Sciatic nerve (tissue), 2 donors: ENCODE data around the gene HEPACAM2. TPM values are rescaled to one million over a fixed set of nuclear protein-coding genes. Genes with fewer than 3 reads are reported as not detected.

Source experiments
- ATAC-seq: fragments of 200-7000 bp; cut with Tn5 transposase; one replicate; pipeline ENCODE4 v1.9.1; 2020; ENCODE audit warnings: mild to moderate bottlenecking, moderate library complexity
- DNase-seq: peaks from one replicate; pipeline ENCODE4 v3.0.0-alpha.2; 2020; ENCODE audit warnings: low spot score
- intact Hi-C: fragments of 100-400 bp; cut with DNase I; formaldehyde crosslinking; loops from one replicate; pipeline ENCODE4 v1.14.2; 2022
- total RNA-seq: library from RNA; stranded (reverse); fragmentation: NEBNext Ultra II Directional; extraction: Animal tissue kit (Norgen Biotek cat#: 25700); gene quantifications from one replicate; pipeline ENCODE4 v1.2.1, GENCODE V29; 2021
- donor health status: DM: no; HTN: no; CAD: no.
- donor health status: DM: no; HTN: no; CAD: no.

The HEPACAM2 gene
- 0.49 TPM for total RNA-seq

- ATAC-seq = no peak
- intact Hi-C loops = no loop called here
- no peak for DNase-seq
Measured at GRCh38 chr7:93226310-93226709, at the start of gene HEPACAM2. HEPACAM2 (minus strand) TSS chr7:93226469.

DNA sequence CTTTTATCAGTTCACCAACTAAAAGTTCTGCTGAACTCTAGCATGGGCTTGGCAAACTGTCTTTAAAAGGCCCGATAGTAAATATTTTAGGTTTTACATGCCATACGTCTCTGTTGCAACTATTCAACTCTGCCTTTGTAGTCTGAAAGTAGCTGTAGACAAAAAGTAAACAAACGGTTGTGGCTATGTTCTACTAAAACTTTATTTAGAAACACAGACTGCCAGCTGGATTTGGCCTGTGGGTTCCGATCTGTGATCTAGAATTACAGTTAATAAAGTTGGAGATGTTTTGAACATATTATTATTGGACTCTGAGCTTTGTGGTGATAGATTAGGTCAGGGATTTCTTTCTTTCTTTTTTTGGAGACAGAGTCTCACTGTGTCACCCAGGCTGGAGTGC, 39.0 kb upstream of the HEPACAM2 start:
- intact Hi-C loops = no loop called here
- DNase-seq (no peak), ATAC-seq (no peak)

DNA sequence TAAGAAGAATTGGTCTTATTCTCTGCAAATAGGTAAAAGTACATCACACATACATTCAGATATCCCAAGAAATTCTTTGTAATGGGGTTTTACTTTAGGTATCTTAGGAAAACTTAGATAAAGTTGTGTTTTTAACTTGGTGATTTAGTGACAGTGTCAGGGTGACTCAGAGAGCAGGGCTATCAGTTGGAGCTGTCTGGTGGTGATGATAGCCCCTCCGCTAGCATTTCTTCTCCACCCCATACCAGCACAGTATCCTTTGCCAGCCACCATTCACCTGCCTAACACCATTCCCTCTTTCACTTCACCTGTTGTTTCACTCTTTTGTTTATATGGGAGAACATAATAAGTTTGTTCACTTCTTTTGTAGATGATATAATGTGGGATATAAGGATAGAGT, 36.3 kb upstream of the HEPACAM2 start:
- intact Hi-C loops = no loop called here
- no peak for DNase-seq
- no peak for ATAC-seq

- ATAC-seq = no peak
- no peak for DNase-seq
- intact Hi-C loops = no loop called here
Measured at GRCh38 chr7:93258661-93259060, 32.4 kb upstream of the HEPACAM2 start.

DNA sequence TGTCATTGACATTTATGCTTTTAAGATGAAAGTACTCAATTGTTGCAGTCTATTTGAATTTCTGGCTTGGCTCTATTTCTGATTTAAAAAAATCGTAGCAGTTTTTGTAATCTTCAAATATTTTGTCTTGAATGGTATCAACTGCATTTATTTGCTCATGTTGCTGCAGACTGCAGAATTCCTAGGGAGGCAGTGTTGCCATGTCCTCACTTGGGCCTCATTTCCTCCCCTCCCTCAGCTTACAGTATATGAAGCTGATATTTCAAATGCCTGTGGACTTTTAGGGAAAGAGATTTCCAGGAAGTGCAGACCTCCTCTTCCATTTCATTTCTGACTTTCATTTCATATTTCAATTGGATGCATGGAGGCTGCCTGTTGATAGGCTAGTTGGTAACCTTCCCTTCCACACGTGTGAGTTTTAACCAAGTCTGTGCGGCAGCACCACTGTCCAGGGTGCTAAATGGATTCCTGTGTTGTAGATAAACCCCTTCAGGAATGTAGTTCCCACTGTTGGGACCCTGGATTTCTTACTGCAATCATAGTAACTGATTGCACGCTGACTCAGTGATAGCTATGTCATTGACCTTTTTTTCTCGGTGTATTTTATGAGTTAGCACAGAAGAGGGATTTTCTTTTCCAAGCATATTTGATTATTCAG, 23.4 kb upstream of the HEPACAM2 start:
- intact Hi-C loops = no loop called here
- DNase-seq (no peak), ATAC-seq (no peak)

GRCh38 chr7:93245525-93246432, 19.5 kb upstream of the HEPACAM2 start:
- no peak for ATAC-seq
- intact Hi-C loops = no loop called here
- DNase-seq = no peak

DNA sequence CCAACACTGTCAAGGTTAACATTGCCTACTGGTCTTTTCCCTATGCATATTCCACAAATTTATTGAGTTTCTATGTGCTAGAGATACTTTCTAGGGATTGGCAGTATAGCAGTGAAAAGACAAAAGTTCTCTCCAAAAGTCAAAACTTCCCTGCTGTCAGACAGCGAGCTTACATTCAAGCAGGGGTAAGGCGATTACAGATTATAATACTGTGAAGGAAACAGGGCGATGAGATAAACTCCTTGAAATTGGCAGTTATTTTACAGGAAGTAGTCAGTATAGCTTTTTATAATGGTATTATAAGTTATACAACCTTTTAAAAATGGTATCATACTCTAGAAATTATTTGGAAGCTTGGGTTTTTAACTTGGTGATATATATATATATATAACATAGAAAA, 15.8 kb upstream of the HEPACAM2 start:
- intact Hi-C loops = no loop called here
- ATAC-seq (no peak), DNase-seq (no peak)

DNA sequence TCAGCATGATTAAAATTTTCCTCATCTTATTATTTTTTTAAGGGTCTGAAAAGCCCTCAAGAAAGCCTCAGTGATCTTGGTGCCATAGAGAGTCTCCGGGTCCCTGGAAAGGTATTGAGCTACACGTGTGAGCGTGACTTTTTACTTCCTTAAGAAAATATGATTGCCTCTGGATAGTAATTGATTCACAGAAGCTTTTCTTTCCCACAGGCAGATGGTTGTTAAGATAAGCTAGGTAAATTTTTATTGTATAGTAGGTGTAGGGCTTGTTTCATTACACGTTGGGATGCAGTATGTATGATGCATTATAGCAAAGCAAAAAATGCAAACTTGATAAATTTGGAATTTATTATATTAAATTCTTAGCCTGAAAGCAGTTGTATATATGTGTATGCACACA, 13.6 kb upstream of the HEPACAM2 start:
- intact Hi-C loops = no loop called here
- ATAC-seq = no peak
- DNase-seq = no peak

DNA sequence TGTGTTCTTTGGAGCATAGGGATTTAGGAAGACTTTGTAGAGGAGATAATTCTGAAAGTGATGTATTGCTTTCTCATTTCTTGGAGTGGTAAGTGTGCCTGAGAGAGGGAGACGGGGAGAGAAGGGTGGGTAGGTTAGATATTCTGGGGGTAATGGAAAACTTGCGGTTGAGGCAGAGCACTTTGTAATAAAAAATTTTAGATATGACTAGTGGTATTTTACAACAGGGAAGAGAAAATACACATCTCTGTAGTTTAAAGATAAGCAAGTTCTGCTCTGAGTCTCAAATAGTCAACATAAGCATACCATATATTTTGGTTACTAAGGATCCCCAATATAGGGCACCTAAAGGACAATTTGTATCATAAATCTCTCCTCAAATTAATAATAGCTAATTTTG, 12.5 kb upstream of the HEPACAM2 start:
- ATAC-seq (no peak), DNase-seq (no peak)
- intact Hi-C loops = no loop called here

GRCh38 chr7:93238131-93238530, 11.9 kb upstream of the HEPACAM2 start:
- ATAC-seq = no peak
- intact Hi-C loops = no loop called here
- no peak for DNase-seq

DNA sequence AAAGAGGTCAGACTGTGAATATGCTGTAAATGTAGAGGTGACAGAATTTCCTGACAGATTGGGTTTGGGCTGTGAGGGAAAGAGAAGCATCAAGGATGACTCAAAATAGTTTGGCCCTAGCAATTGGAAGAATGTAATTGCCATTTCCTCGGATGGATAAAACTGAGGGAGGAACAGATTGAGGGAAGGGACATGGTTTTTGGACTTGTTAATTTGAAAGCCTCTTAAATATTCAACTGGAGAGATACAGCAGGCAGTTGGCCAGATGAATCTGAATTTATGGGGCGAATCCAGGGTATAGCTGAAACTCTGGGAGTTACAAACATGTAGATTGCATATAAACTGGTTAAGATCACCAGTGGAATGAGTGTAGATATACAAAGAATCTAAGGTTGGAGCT, 9.3 kb upstream of the HEPACAM2 start:
- intact Hi-C loops = no loop called here
- ATAC-seq (no peak), DNase-seq (no peak)

DNA sequence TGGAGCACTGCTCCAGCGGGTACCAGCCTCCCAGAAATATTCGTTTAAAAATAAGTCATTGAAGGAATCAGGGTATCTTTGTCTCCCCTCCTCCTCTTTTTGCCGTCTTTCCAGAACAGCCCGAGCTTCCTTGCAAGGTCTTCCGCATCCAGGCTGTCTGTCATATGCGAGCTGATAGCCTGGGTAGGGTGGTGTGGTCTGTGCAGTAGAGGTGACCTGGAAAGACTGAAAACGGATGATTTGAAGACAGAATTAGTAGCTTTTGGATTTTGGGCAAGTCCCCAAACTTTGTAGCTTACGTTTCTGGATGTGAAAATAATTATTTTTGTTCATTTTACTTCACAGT, 6.4 kb upstream of the HEPACAM2 start:
- intact Hi-C loops = no loop called here
- ATAC-seq (peak; percentile 11), DNase-seq (no peak)

- DNase-seq (peak; percentile 95), ATAC-seq (peak; percentile 100)
- intact Hi-C loops = no loop called here
Measured at GRCh38 chr7:93231799-93232672, 5.8 kb upstream of the HEPACAM2 start, which contains the start of gene VPS50. VPS50 (plus strand) TSS chr7:93232366; CDS start chr7:93232468, 102 bp downstream.

DNA sequence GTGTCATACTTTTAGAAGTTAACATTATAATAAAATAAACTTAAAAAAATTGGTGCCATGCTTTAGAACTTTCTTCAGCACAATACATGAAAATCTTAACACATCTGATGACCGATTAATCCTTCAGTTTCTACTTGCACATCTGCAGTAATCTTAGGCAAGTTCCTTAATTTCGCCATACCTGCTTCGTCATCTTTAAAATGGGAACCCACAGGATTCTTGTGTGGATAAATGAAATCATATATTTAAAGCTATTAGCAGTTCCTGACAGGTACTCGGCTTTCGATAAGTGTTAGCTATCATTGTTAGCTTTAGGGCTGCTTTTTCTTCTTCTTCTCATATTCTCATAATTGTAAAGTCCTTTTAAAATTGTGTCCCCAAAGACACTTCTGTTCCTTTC, 5.0 kb upstream of the HEPACAM2 start:
- intact Hi-C loops = no loop called here
- ATAC-seq (no peak), DNase-seq (no peak)

- intact Hi-C loops = no loop called here
- ATAC-seq (no peak), DNase-seq (no peak)
Measured at GRCh38 chr7:93228302-93228701, 2.0 kb upstream of the HEPACAM2 start.

DNA sequence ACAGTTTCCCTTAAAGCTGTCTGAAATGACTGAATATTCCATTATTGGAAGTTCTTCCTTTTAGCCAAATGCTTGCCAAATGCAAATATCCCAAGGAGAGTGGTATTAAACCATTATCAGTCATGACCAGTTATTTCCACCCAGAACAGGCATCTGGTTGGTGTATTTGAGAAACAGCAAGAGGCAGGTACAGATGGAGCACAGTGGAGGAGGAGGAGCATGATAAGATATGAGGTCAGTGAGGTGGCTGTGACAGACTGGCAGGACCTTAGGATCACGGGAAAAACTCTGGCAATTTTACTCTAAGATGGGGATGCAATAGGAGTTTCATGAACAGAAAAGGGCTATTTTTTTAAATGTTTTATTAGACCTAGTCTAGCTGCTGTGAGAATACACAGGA, 6.4 kb downstream of the HEPACAM2 start:
- intact Hi-C loops = no loop called here
- no peak for ATAC-seq
- DNase-seq = no peak

DNA sequence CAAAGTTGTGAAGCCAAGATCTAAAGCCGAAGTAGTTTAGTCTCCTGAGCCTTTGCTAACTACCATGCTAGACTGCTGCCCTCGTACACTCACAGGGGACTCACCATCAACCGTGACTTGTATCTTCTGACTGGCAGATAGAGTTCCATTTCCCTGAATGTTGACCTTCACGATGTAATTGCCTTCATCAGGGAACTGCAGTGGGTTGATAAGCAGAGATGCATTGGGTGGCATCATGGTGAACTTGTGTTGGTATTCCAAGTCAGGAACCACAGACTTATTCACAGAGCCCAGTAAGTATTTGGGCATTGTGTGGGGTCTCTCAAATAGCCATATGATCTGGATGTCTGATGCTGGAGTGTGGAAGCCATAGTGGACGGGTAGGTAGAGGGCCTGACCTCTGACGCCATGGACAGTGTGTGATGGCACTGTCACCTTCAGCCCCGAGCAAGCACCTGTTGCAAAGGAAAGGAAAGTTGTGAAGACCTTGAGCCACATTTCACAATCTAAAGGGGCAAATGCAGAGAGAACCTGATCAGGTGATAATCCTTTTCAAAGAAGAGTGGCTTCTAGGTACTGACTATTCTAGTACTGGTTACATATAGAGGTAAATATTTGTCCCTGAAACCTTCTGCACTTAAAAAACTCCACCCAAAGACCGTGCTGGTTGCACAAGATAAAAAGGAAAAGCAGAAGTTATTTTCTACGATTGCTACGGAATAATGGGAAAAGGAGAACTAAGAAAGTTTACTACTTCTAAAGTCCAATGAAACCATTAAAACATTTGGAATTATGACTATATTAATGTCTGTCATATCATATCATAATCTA, 7.1 kb downstream of the HEPACAM2 start:
- DNase-seq (no peak), ATAC-seq (no peak)

GRCh38 chr7:93212881-93213280, 13.4 kb downstream of the HEPACAM2 start:
- DNase-seq = no peak

More for the DNA sequence above, 7.1 kb downstream of the HEPACAM2 start:
- intact Hi-C loops = no loop called here

More at GRCh38 chr7:93212881-93213280, 13.4 kb downstream of the HEPACAM2 start:
- ATAC-seq = no peak
- intact Hi-C loops = no loop called here
